Measurements from ENCODE around the gene TRDN.
"Not testable (repeated sequence)": the region's sequence is repeated elsewhere in the genome, so short reads cannot be mapped to it uniquely, and the experiment has no call there.

The TRDN gene

GRCh38 chr6:123562264-123562663, 74.5 kb downstream of the TRDN start:
- no peak for DNase-seq (ENCODE audit: low spot score)

- not testable (repeated sequence) for DNase-seq (ENCODE audit: low spot score)
Observed at GRCh38 chr6:123559816-123560215, 76.9 kb downstream of the TRDN start.

- not testable (repeated sequence) for DNase-seq (ENCODE audit: low spot score)
Observed at GRCh38 chr6:123557474-123557873, 79.3 kb downstream of the TRDN start.

GRCh38 chr6:123551939-123552707, 84.6 kb downstream of the TRDN start:
- no peak for DNase-seq (ENCODE audit: low spot score)

GRCh38 chr6:123550052-123550617, 86.6 kb downstream of the TRDN start:
- no peak for DNase-seq (ENCODE audit: low spot score)

- DNase-seq (ENCODE audit: low spot score), result no peak
Observed at GRCh38 chr6:123549476-123549875, 87.3 kb downstream of the TRDN start.

- no peak for DNase-seq (ENCODE audit: low spot score)
Observed at GRCh38 chr6:123547216-123547978, 89.4 kb downstream of the TRDN start.

GRCh38 chr6:123546537-123546936, 90.2 kb downstream of the TRDN start:
- DNase-seq (ENCODE audit: low spot score), result no peak

- DNase-seq (ENCODE audit: low spot score), result no peak
Observed at GRCh38 chr6:123541462-123541861, 95.3 kb downstream of the TRDN start.

GRCh38 chr6:123533862-123534648, 102.7 kb downstream of the TRDN start:
- DNase-seq (ENCODE audit: low spot score), result no peak

GRCh38 chr6:123529843-123530242, 106.9 kb downstream of the TRDN start:
- DNase-seq (ENCODE audit: low spot score), result no peak

- DNase-seq (ENCODE audit: low spot score), result no peak
Observed at GRCh38 chr6:123529058-123529457, 107.7 kb downstream of the TRDN start.

- no peak for DNase-seq (ENCODE audit: low spot score)
Observed at GRCh38 chr6:123527406-123527805, 109.3 kb downstream of the TRDN start.

- no peak for DNase-seq (ENCODE audit: low spot score)
Observed at GRCh38 chr6:123526128-123526527, 110.6 kb downstream of the TRDN start.

- DNase-seq (ENCODE audit: low spot score), result no peak
Observed at GRCh38 chr6:123524781-123525180, 112.0 kb downstream of the TRDN start.

GRCh38 chr6:123520217-123520616, 116.5 kb downstream of the TRDN start:
- no peak for DNase-seq (ENCODE audit: low spot score)

- DNase-seq (ENCODE audit: low spot score), result no peak
Observed at GRCh38 chr6:123519189-123519505, 117.6 kb downstream of the TRDN start.

GRCh38 chr6:123518441-123519188, 118.1 kb downstream of the TRDN start:
- no peak for DNase-seq (ENCODE audit: low spot score)

- DNase-seq (ENCODE audit: low spot score), result no peak
Observed at GRCh38 chr6:123515715-123516114, 121.0 kb downstream of the TRDN start.

- no peak for DNase-seq (ENCODE audit: low spot score)
Observed at GRCh38 chr6:123509112-123509511, 127.6 kb downstream of the TRDN start.

GRCh38 chr6:123508290-123508689, 128.5 kb downstream of the TRDN start:
- DNase-seq (ENCODE audit: low spot score), result no peak

- DNase-seq (ENCODE audit: low spot score), result no peak
Observed at GRCh38 chr6:123507582-123507981, 129.2 kb downstream of the TRDN start.

All from CD4-positive, alpha-beta T cell treated with Interleukin-6 at 100 ng/mL for 8 hours (primary cell).